H1 (cell line): ENCODE results near the gene TAMM41. TPM values are rescaled to one million over a fixed set of nuclear protein-coding genes. Genes with fewer than 3 reads are reported as not detected.

Experiments used
- HDAC2 ChIP-seq, 2 experiments: fragments of 300-600 bp in 1 of 2; sonication (generic) in 1 of 2; IDR thresholded peaks; 2 replicates each; pipeline ENCODE4 v1.6.1; 2011 to 2012; ENCODE audit warnings: low read depth in 2 of 2, low read length in 2 of 2, mild to moderate bottlenecking in 2 of 2, moderate library complexity in 2 of 2, borderline replicate concordance in 1 of 2, inconsistent platforms in 1 of 2
- JUN ChIP-seq: IDR thresholded peaks from 2 replicates; pipeline ENCODE4 v1.6.1; 2011; ENCODE audit warnings: low read depth, mild to moderate bottlenecking, improper control_type of control experiment, low read length
- SIN3A ChIP-seq, 2 experiments: IDR thresholded peaks in 1 of 2; conservative IDR thresholded peaks in 1 of 2; 2 replicates each; pipeline ENCODE4 v1.6.1; 2011 to 2012; ENCODE audit warnings: low read length in 2 of 2, improper control_type of control experiment in 1 of 2, low read depth in 1 of 2, mild to moderate bottlenecking in 1 of 2
- YY1 ChIP-seq: IDR thresholded peaks from 2 replicates; pipeline ENCODE4 v1.6.1; 2011; ENCODE audit warnings: low read depth, mild to moderate bottlenecking, low read length
- ZNF274 ChIP-seq: IDR thresholded peaks from 2 replicates; pipeline ENCODE4 v1.7.0; 2012; ENCODE audit warnings: low read length, borderline replicate concordance; ENCODE audit errors: extremely low read depth
- polyA plus RNA-seq, 7 experiments: library from polyadenylated mRNA; depleted of rRNA in 3 of 7; stranded (reverse) in 5 of 7; unstranded in 2 of 7; fragments of >200 nt in 5 of 7; fragments of 200-250 nt in 2 of 7; gene quantifications; 1 replicate in 5 of 7; 2 replicates in 1 of 7; 4 replicates in 1 of 7; pipeline versions ENCODE4 v1.2.1 to v1.2.3, GENCODE V29; 2011 to 2013; ENCODE audit warnings: missing spikeins in 2 of 7, mixed read lengths in 2 of 7
- total RNA-seq: library from RNA; stranded (reverse); fragmentation: NEBNext Ultra II Directional; extraction: Animal tissue kit (Norgen Biotek cat#: 25700); gene quantifications from 2 replicates; pipeline ENCODE4 v1.2.1, GENCODE V29; 2021

TAMM41 gene
- total and polyA plus RNA-seq, 2 of the 8 experiments (the other 6 are each of a cell fraction or from before 2014, with no cell fraction given): 16.9 to 22.5 TPM

- TF ChIP-seq ZNF274 (no peak), YY1 (no peak), HDAC2 (IDR thresholded peaks at IDR 0.05; ENCODE audit: borderline replicate concordance in 1 of 2, low read depth in 2 of 2, low read length in 2 of 2) (no peak), SIN3A (conservative IDR thresholded peaks at IDR 0.05 in 1 of 2, IDR thresholded peaks at IDR 0.05 in 1 of 2; ENCODE audit: low read depth in 1 of 2, low read length in 2 of 2) (no peak), JUN (no peak)
Measured at GRCh38 chr3:11778248-11778647, 68.4 kb downstream of the TAMM41 start (continued).
